Measurements from ENCODE around the gene AUTS2.

Gene AUTS2

DNA sequence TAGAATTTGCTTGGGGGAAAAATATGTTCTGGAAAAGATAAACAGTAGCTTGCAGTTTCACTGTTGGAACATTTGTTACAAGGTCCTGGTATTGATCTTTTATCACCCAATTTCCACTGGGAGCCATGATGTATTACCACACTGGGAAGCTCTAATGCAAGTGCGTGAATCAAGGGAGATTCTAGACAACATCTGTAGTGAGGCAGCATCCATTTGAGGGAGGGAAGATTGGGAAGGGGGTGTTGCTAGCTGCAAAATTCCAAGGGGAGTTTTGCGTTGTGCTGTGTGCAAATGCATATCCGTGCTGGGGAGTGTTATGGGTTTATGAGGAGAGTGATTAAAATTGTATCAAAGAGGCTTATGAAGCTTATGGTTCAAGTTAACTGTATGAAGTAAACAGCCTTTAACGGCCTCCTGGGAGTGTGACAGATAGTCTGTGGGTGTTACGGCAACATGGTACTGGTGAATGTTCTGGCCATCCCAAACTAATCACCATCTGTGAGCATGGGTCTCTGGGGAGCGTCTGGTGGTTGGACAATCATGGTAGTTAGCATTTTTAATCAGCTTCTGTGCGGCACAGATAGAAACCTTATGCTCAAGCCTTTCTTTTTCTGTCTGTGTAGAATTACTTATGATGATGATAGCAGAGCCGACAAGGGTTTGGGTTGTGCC lies 931.8 kb downstream of the AUTS2 start:
- Histone ChIP-seq H3K4me3 (ENCODE audit: severe bottlenecking) (no peak overlapping the region), H3K36me3 (ENCODE audit: low read depth) (no peaks in the 10 kb centered on the region), H3K27me3 (ENCODE audit: insufficient read depth, poor library complexity, severe bottlenecking) (no peaks in the 10 kb centered on the region), H3K4me1 (ENCODE audit: insufficient read depth, poor library complexity, severe bottlenecking) (no peaks in the 10 kb centered on the region), H3K9me3 (ENCODE audit: severe bottlenecking) (no peaks in the 10 kb centered on the region), H3K27ac (ENCODE audit: poor library complexity, severe bottlenecking) (no peak overlapping the region)
- no peak for TF ChIP-seq CTCF (IDR thresholded peaks at IDR 0.05; ENCODE audit: poor library complexity, severe bottlenecking)
- DNase-seq (ENCODE audit: low spot score) (no peak), ATAC-seq (ENCODE audit: low read depth) (no peak)

DNA sequence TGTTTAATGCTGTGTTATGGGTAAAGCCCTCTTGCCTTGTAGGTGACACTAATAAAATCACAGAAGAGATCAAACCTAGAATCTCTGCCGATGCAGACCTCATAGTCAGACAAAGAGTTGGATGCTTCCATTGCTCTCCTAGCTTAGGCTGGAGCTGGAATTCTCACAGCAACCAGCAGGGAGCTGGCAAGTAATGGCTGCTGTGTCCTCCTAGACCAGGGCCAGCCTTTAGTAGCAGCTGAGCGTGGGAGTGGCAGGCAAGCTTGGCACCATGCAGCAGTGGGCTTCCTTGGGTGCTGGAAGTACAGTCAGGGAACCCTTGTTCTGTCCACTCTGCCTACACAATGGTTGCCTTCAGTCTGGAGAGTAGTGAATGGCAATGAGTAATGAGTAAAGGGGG lies 935.3 kb downstream of the AUTS2 start:
- H3K36me3 ChIP-seq (ENCODE audit: low read depth), result no peaks in the 10 kb centered on the region
- no peaks in the 10 kb centered on the region for H3K9me3 ChIP-seq (ENCODE audit: severe bottlenecking)
- ATAC-seq (ENCODE audit: low read depth) (no peak), DNase-seq (ENCODE audit: low spot score) (no peak)
- H3K27me3 ChIP-seq (ENCODE audit: insufficient read depth, poor library complexity, severe bottlenecking), result no peaks in the 10 kb centered on the region
- no peak for TF ChIP-seq CTCF (IDR thresholded peaks at IDR 0.05; ENCODE audit: poor library complexity, severe bottlenecking)
- no peaks in the 10 kb centered on the region for H3K4me1 ChIP-seq (ENCODE audit: insufficient read depth, poor library complexity, severe bottlenecking)
- no peak overlapping the region for H3K27ac ChIP-seq (ENCODE audit: poor library complexity, severe bottlenecking)
- no peak overlapping the region for H3K4me3 ChIP-seq (ENCODE audit: severe bottlenecking)

DNA sequence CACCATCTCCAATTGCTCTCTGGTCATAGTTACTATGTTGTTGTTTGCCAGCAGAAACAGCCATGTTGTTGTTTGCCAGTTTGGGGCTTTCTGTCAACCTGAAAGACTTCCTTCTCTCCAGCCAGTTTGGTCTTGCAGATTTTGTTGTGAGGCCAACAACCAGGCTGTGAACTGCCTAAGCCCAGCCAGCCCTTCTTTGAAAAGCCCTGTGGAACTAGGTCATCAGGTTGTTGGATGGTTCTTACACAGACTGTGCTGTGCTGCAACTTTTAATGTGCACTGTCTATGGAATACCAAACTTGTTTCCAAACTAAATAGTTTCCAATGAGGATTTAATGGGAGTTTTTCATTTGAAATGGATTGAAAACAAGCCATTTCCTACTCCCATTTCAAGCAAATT lies 940.9 kb downstream of the AUTS2 start:
- H3K4me1 ChIP-seq (ENCODE audit: insufficient read depth, poor library complexity, severe bottlenecking), result no peaks in the 10 kb centered on the region
- ATAC-seq (ENCODE audit: low read depth) (no peak), DNase-seq (ENCODE audit: low spot score) (no peak)
- H3K27me3 ChIP-seq (ENCODE audit: insufficient read depth, poor library complexity, severe bottlenecking), result no peaks in the 10 kb centered on the region
- H3K36me3 ChIP-seq (ENCODE audit: low read depth), result no peaks in the 10 kb centered on the region
- no peak overlapping the region for H3K4me3 ChIP-seq (ENCODE audit: severe bottlenecking)
- no peaks in the 10 kb centered on the region for H3K9me3 ChIP-seq (ENCODE audit: severe bottlenecking)
- H3K27ac ChIP-seq (ENCODE audit: poor library complexity, severe bottlenecking), result no peak overlapping the region
- TF ChIP-seq CTCF (IDR thresholded peaks at IDR 0.05; ENCODE audit: poor library complexity, severe bottlenecking), result no peak

GRCh38 chr7:70539617-70540016 lies 941.3 kb downstream of the AUTS2 start:
- Histone ChIP-seq H3K36me3 (ENCODE audit: low read depth) (no peaks in the 10 kb centered on the region), H3K4me1 (ENCODE audit: insufficient read depth, poor library complexity, severe bottlenecking) (no peaks in the 10 kb centered on the region), H3K4me3 (ENCODE audit: severe bottlenecking) (no peak overlapping the region), H3K27me3 (ENCODE audit: insufficient read depth, poor library complexity, severe bottlenecking) (no peaks in the 10 kb centered on the region), H3K27ac (ENCODE audit: poor library complexity, severe bottlenecking) (no peak overlapping the region), H3K9me3 (ENCODE audit: severe bottlenecking) (no peaks in the 10 kb centered on the region)
- TF ChIP-seq CTCF (IDR thresholded peaks at IDR 0.05; ENCODE audit: poor library complexity, severe bottlenecking), result no peak
- no peak for ATAC-seq (ENCODE audit: low read depth)
- no peak for DNase-seq (ENCODE audit: low spot score)

- Histone ChIP-seq H3K27ac (ENCODE audit: poor library complexity, severe bottlenecking) (no peak overlapping the region), H3K27me3 (ENCODE audit: insufficient read depth, poor library complexity, severe bottlenecking) (no peaks in the 10 kb centered on the region)
- TF ChIP-seq CTCF (IDR thresholded peaks at IDR 0.05; ENCODE audit: poor library complexity, severe bottlenecking), result no peak
Measured at GRCh38 chr7:70540641-70541040, 942.4 kb downstream of the AUTS2 start.

More at GRCh38 chr7:70540641-70541040, 942.4 kb downstream of the AUTS2 start:
- no peaks in the 10 kb centered on the region for H3K4me1 ChIP-seq (ENCODE audit: insufficient read depth, poor library complexity, severe bottlenecking)
- no peaks in the 10 kb centered on the region for H3K9me3 ChIP-seq (ENCODE audit: severe bottlenecking)
- H3K4me3 ChIP-seq (ENCODE audit: severe bottlenecking), result no peak overlapping the region
- no peak for DNase-seq (ENCODE audit: low spot score)
- no peak for ATAC-seq (ENCODE audit: low read depth)
- H3K36me3 ChIP-seq (ENCODE audit: low read depth), result no peaks in the 10 kb centered on the region
